GM18502 (cell line): ENCODE data around the gene SLFNL1.

ENCODE experiments used
- ATAC-seq: cut with Tn5 transposase; IDR thresholded peaks from one replicate; pipeline ENCODE4 v1.9.1; 2021; ENCODE audit warnings: mild to moderate bottlenecking; ENCODE audit not compliant: unreplicated experiment, poor library complexity

Gene SLFNL1

DNA sequence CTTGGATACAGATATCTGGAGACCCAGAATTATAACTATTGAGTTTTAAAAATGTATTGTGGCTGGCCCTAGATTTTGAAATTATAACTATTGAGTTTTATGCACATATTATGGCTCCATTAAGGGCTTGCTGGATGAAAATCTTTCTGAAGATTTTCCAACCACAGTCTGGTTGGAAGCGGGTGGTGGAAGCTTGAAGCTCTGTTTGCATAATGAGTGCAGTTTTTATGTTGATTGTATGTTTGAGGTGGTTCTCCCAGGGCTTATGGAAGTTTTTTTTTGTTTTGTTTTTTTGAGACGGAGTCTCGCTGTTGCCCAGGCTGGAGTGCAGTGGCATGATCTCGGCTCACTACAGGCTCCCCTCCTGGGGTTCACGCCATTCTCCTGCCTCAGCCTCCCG is 52.1 kb downstream of the SLFNL1 start:
- ATAC-seq = no peak

DNA sequence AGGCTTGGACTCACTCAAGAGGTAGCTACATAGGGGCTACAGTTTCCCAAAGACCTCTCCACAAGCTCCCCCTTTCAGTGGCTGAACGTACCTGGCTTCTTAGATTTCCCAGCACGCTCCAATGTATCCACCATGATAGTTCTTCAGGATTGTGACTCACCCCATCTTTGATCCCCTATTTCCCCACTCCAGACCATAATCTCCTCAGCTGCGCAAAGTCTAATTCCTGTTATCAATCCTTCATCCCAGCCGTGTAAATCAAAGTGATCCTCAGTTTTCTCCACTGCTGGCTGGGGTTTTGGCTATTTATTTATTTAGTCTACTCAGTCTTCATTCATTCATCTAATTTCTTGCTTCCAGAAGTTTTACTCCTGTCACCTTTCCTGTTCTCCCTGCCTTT is 55.1 kb downstream of the SLFNL1 start:
- no peak for ATAC-seq
